ENCODE data around the gene MMP7. TPM values are rescaled to one million over a fixed set of nuclear protein-coding genes. Genes with fewer than 3 reads are reported as not detected.

The MMP7 gene
- total and polyA plus RNA-seq, 8 donors, result 0.20 to 136 (median 0.52) TPM; not detected in 1

GRCh38 chr11:102476812-102477211, 53.7 kb downstream of the MMP7 start:
- intact Hi-C loops (cut with DNase I), result no loop called here
- TF ChIP-seq CTCF (IDR thresholded peaks at IDR 0.05), result no peak
- peak overlapping the region in 1 of 2 donors; percentile 10 for H3K27ac ChIP-seq
- no peaks in the 10 kb centered on the region for H3K27me3 ChIP-seq
- no peaks in the 10 kb centered on the region for H3K9me3 ChIP-seq
- peaks cover 0 to 14% of the 10 kb centered on the region in 2 donors for H3K4me1 ChIP-seq
- H3K4me3 ChIP-seq, result no peak overlapping the region
- ATAC-seq (peak; percentile 95), DNase-seq (peak in 2 of 4 donors; percentile 41 to 65)
- H3K36me3 ChIP-seq, result no peaks in the 10 kb centered on the region

- no peaks in the 10 kb centered on the region for H3K9me3 ChIP-seq
- H3K27ac ChIP-seq, result peak overlapping the region in 1 of 2 donors; percentile 10
- H3K4me1 ChIP-seq, result peaks cover 0 to 14% of the 10 kb centered on the region in 2 donors
- ATAC-seq (no peak), DNase-seq (no peak)
- intact Hi-C loops (cut with DNase I), result no loop called here
- H3K36me3 ChIP-seq, result no peaks in the 10 kb centered on the region
- H3K4me3 ChIP-seq, result no peak overlapping the region
- TF ChIP-seq CTCF (IDR thresholded peaks at IDR 0.05), result no peak
- no peaks in the 10 kb centered on the region for H3K27me3 ChIP-seq
These were observed 54.5 kb downstream of the MMP7 start for GRCh38 chr11:102476069-102476468.

GRCh38 chr11:102473543-102473942, 57.0 kb downstream of the MMP7 start:
- Histone ChIP-seq H3K36me3 (no peaks in the 10 kb centered on the region), H3K9me3 (no peaks in the 10 kb centered on the region), H3K27ac (no peak overlapping the region), H3K4me3 (no peak overlapping the region), H3K4me1 (peaks cover 0 to 25% of the 10 kb centered on the region in 2 donors), H3K27me3 (no peaks in the 10 kb centered on the region)
- intact Hi-C loops (cut with DNase I), result no loop called here
- ATAC-seq, result no peak
- TF ChIP-seq CTCF (IDR thresholded peaks at IDR 0.05), result no peak
- no peak for DNase-seq

GRCh38 chr11:102472127-102472526, 58.4 kb downstream of the MMP7 start:
- ATAC-seq (no peak), DNase-seq (no peak)
- Histone ChIP-seq H3K9me3 (no peaks in the 10 kb centered on the region), H3K27me3 (no peaks in the 10 kb centered on the region), H3K36me3 (no peaks in the 10 kb centered on the region), H3K4me3 (no peak overlapping the region), H3K4me1 (peaks cover under 1 to 33% of the 10 kb centered on the region in 2 donors), H3K27ac (no peak overlapping the region)
- intact Hi-C loops (cut with DNase I), result no loop called here
- no peak for TF ChIP-seq CTCF (IDR thresholded peaks at IDR 0.05)

GRCh38 chr11:102471474-102471873, 59.1 kb downstream of the MMP7 start:
- no peak for TF ChIP-seq CTCF (IDR thresholded peaks at IDR 0.05)
- Histone ChIP-seq H3K27me3 (no peaks in the 10 kb centered on the region), H3K36me3 (no peaks in the 10 kb centered on the region), H3K4me1 (peaks cover 6 to 32% of the 10 kb centered on the region in 2 donors), H3K9me3 (no peaks in the 10 kb centered on the region), H3K27ac (no peak overlapping the region), H3K4me3 (no peak overlapping the region)
- ATAC-seq (no peak), DNase-seq (no peak)
- intact Hi-C loops (cut with DNase I), result no loop called here

Other genes with a start within 250 kb of the MMP7 start
- gene BIRC3, start 213.3 kb downstream of the MMP7 start, total RNA-seq, result 10 to 100 TPM; 14.0 to 28.1 TPM
- 1 to 10 TPM; 3.2 to 5.0 (median 4.0) TPM for gene BIRC3, start 213.3 kb downstream of the MMP7 start, polyA plus RNA-seq (ENCODE audit: insufficient read length in 6 of 6)
- 10 to 100 TPM; 37.2 to 42.9 TPM for gene BIRC2, start 183.5 kb downstream of the MMP7 start, total RNA-seq
- gene BIRC2, start 183.5 kb downstream of the MMP7 start, polyA plus RNA-seq (ENCODE audit: insufficient read length in 6 of 6), result 10 to 100 TPM; 70.7 to 81.4 (median 71.1) TPM
- gene TMEM123, start 78.0 kb downstream of the MMP7 start, total RNA-seq, result 100 to 1,000 TPM; 127 to 155 TPM
- gene TMEM123, start 78.0 kb downstream of the MMP7 start, polyA plus RNA-seq (ENCODE audit: insufficient read length in 6 of 6), result 100 to 1,000 TPM; 256 to 351 (median 284) TPM
- gene MMP20, start 94.6 kb upstream of the MMP7 start, total RNA-seq, result not detected
- not detected for gene MMP20, start 94.6 kb upstream of the MMP7 start, polyA plus RNA-seq (ENCODE audit: insufficient read length in 6 of 6)
- not detected for gene MMP27, start 175.0 kb upstream of the MMP7 start, total RNA-seq
- gene MMP27, start 175.0 kb upstream of the MMP7 start, polyA plus RNA-seq (ENCODE audit: insufficient read length in 6 of 6), result not detected
- gene MMP8, start 194.2 kb upstream of the MMP7 start, total RNA-seq, result 1 to 10 TPM in 1 of 2 donors, under 1 TPM in 1; 0.41 to 4.6 TPM
- gene MMP8, start 194.2 kb upstream of the MMP7 start, polyA plus RNA-seq (ENCODE audit: insufficient read length in 6 of 6), result under 1 TPM in 4 of 6 donors, not detected in 2; 0.11 to 0.41 (median 0.12) TPM
- gene MMP10, start 249.9 kb upstream of the MMP7 start, total RNA-seq, result under 1 TPM; 0.55 to 0.71 TPM
- gene MMP10, start 249.9 kb upstream of the MMP7 start, polyA plus RNA-seq (ENCODE audit: insufficient read length in 6 of 6), result 1 to 10 TPM in 3 of 6 donors, under 1 TPM in 3; 0.36 to 2.9 (median 1.1) TPM